ENCODE data around the gene PSAT1. TPM values are rescaled to one million over a fixed set of nuclear protein-coding genes. Genes with fewer than 3 reads are reported as not detected.

The PSAT1 gene
- total and polyA plus RNA-seq, 2 of the 13 experiments (the other 11 are each of a cell fraction or from before 2014, with no cell fraction given): 135 to 229 TPM

DNA sequence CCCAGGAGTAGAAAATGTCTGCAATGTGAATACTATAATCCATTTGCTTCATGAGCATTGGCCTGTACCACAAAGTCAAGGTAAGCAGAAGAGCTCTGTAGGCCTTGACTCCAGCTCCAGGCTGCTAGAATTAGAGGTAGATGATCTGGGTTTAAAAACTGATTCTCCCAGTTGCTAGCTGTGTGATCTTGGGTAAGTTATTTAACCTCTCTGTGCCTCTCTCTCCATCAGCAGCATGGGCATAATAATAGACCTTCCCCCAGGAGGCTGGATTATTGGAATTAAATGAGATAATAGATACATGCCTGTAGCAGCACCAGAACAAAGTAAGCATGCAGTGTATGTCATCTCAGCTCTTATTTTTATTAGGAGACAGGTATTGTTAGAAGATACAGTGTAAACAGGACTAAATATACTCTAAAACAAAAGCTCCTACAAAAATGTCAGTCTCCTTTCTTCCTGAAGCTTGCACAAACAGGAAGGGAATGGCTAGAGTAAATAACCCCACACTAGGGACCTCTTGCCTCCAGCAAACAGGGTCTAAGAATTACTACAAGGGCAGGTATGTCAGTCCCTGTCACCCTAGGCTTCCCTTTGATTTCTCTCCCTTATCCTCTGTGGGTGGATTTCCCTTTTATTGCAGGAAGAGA lies 57.5 kb downstream of the PSAT1 start (continued):
- TF ChIP-seq DMTF1 (CRISPR knock-in tag; IDR thresholded peaks at IDR 0.05) (no peak), SALL2 (CRISPR knock-in tag; IDR thresholded peaks at IDR 0.05) (no peak), ZNF431 (CRISPR knock-in tag; IDR thresholded peaks at IDR 0.05; ENCODE audit: borderline replicate concordance, low read depth) (no peak), NR2F2 (IDR thresholded peaks at IDR 0.05; ENCODE audit: borderline replicate concordance, low read depth) (no peak), TSC22D2 (CRISPR knock-in tag; IDR thresholded peaks at IDR 0.05; ENCODE audit: borderline replicate concordance) (no peak), TP53 (CRISPR knock-in tag; conservative IDR thresholded peaks at IDR 0.05) (no peak), TCF7 (IDR thresholded peaks at IDR 0.05; ENCODE audit: low read depth) (peak; percentile 65), ZNF607 (CRISPR knock-in tag; IDR thresholded peaks at IDR 0.05; ENCODE audit: borderline replicate concordance) (no peak)
- TF ChIP-seq, protein P1, sequence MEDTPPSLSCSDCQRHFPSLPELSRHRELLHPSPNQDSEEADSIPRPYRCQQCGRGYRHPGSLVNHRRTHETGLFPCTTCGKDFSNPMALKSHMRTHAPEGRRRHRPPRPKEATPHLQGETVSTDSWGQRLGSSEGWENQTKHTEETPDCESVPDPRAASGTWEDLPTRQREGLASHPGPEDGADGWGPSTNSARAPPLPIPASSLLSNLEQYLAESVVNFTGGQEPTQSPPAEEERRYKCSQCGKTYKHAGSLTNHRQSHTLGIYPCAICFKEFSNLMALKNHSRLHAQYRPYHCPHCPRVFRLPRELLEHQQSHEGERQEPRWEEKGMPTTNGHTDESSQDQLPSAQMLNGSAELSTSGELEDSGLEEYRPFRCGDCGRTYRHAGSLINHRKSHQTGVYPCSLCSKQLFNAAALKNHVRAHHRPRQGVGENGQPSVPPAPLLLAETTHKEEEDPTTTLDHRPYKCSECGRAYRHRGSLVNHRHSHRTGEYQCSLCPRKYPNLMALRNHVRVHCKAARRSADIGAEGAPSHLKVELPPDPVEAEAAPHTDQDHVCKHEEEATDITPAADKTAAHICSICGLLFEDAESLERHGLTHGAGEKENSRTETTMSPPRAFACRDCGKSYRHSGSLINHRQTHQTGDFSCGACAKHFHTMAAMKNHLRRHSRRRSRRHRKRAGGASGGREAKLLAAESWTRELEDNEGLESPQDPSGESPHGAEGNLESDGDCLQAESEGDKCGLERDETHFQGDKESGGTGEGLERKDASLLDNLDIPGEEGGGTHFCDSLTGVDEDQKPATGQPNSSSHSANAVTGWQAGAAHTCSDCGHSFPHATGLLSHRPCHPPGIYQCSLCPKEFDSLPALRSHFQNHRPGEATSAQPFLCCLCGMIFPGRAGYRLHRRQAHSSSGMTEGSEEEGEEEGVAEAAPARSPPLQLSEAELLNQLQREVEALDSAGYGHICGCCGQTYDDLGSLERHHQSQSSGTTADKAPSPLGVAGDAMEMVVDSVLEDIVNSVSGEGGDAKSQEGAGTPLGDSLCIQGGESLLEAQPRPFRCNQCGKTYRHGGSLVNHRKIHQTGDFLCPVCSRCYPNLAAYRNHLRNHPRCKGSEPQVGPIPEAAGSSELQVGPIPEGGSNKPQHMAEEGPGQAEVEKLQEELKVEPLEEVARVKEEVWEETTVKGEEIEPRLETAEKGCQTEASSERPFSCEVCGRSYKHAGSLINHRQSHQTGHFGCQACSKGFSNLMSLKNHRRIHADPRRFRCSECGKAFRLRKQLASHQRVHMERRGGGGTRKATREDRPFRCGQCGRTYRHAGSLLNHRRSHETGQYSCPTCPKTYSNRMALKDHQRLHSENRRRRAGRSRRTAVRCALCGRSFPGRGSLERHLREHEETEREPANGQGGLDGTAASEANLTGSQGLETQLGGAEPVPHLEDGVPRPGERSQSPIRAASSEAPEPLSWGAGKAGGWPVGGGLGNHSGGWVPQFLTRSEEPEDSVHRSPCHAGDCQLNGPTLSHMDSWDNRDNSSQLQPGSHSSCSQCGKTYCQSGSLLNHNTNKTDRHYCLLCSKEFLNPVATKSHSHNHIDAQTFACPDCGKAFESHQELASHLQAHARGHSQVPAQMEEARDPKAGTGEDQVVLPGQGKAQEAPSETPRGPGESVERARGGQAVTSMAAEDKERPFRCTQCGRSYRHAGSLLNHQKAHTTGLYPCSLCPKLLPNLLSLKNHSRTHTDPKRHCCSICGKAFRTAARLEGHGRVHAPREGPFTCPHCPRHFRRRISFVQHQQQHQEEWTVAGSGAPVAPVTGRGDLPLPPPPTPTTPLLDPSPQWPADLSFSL (CRISPR knock-in tag; IDR thresholded peaks at IDR 0.05): no peak
- TF ChIP-seq, protein P2, sequence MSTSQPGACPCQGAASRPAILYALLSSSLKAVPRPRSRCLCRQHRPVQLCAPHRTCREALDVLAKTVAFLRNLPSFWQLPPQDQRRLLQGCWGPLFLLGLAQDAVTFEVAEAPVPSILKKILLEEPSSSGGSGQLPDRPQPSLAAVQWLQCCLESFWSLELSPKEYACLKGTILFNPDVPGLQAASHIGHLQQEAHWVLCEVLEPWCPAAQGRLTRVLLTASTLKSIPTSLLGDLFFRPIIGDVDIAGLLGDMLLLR (CRISPR knock-in tag; IDR thresholded peaks at IDR 0.05): no peak

All from HepG2 (cell line).